ENCODE measurements around the gene WDFY2.

Gene WDFY2

GRCh38 chr13:51811920-51812451, 227.7 kb downstream of the WDFY2 start:
- no peaks in the 10 kb centered on the region for H3K27me3 ChIP-seq (ENCODE audit: insufficient read depth, insufficient read length)
- DNase-seq (ENCODE audit: low read depth, low spot score), result no peak
- H3K4me1 ChIP-seq (ENCODE audit: insufficient read depth, insufficient read length), result no peaks in the 10 kb centered on the region
- no peaks in the 10 kb centered on the region for H3K9me3 ChIP-seq (ENCODE audit: insufficient read depth, low read length)
- no peak for TF ChIP-seq SUZ12 (IDR thresholded peaks at IDR 0.05; ENCODE audit: extremely low read depth, insufficient read depth, insufficient read length)
- no peak for TF ChIP-seq ZNF274 (IDR thresholded peaks at IDR 0.05; ENCODE audit: low read depth, low read length)
- TF ChIP-seq YY1 (IDR thresholded peaks at IDR 0.05; ENCODE audit: insufficient read depth, insufficient read length), result no peak
- H3K36me3 ChIP-seq (ENCODE audit: insufficient read depth, insufficient read length, low read length), result no peaks in the 10 kb centered on the region
- no peak overlapping the region for H3K9ac ChIP-seq (ENCODE audit: insufficient read length, low read depth)
- H3K4me3 ChIP-seq (ENCODE audit: insufficient read length, low read depth), result no peak overlapping the region

- no peak overlapping the region for H3K9ac ChIP-seq (ENCODE audit: insufficient read length, low read depth)
- no peaks in the 10 kb centered on the region for H3K27me3 ChIP-seq (ENCODE audit: insufficient read depth, insufficient read length)
- no peaks in the 10 kb centered on the region for H3K9me3 ChIP-seq (ENCODE audit: insufficient read depth, low read length)
- no peak overlapping the region for H3K4me3 ChIP-seq (ENCODE audit: insufficient read length, low read depth)
- H3K36me3 ChIP-seq (ENCODE audit: insufficient read depth, insufficient read length, low read length), result no peaks in the 10 kb centered on the region
- no peaks in the 10 kb centered on the region for H3K4me1 ChIP-seq (ENCODE audit: insufficient read depth, insufficient read length)
- TF ChIP-seq ZNF274 (IDR thresholded peaks at IDR 0.05; ENCODE audit: low read depth, low read length) (no peak), YY1 (IDR thresholded peaks at IDR 0.05; ENCODE audit: insufficient read depth, insufficient read length) (no peak), SUZ12 (IDR thresholded peaks at IDR 0.05; ENCODE audit: extremely low read depth, insufficient read depth, insufficient read length) (no peak)
- no peak for DNase-seq (ENCODE audit: low read depth, low spot score)
Observed at GRCh38 chr13:51814071-51814470, 229.8 kb downstream of the WDFY2 start.

- Histone ChIP-seq H3K9me3 (ENCODE audit: insufficient read depth, low read length) (no peaks in the 10 kb centered on the region), H3K36me3 (ENCODE audit: insufficient read depth, insufficient read length, low read length) (no peaks in the 10 kb centered on the region), H3K9ac (ENCODE audit: insufficient read length, low read depth) (no peak overlapping the region), H3K4me1 (ENCODE audit: insufficient read depth, insufficient read length) (no peaks in the 10 kb centered on the region), H3K27me3 (ENCODE audit: insufficient read depth, insufficient read length) (no peaks in the 10 kb centered on the region), H3K4me3 (ENCODE audit: insufficient read length, low read depth) (no peak overlapping the region)
- DNase-seq (ENCODE audit: low read depth, low spot score), result peak; percentile 52
- TF ChIP-seq ZNF274 (IDR thresholded peaks at IDR 0.05; ENCODE audit: low read depth, low read length) (no peak), YY1 (IDR thresholded peaks at IDR 0.05; ENCODE audit: insufficient read depth, insufficient read length) (no peak), SUZ12 (IDR thresholded peaks at IDR 0.05; ENCODE audit: extremely low read depth, insufficient read depth, insufficient read length) (no peak)
Observed at GRCh38 chr13:51814825-51815650, 230.8 kb downstream of the WDFY2 start.

- no peak for DNase-seq (ENCODE audit: low read depth, low spot score)
- H3K9ac ChIP-seq (ENCODE audit: insufficient read length, low read depth), result no peak overlapping the region
- H3K4me3 ChIP-seq (ENCODE audit: insufficient read length, low read depth), result no peak overlapping the region
- no peaks in the 10 kb centered on the region for H3K36me3 ChIP-seq (ENCODE audit: insufficient read depth, insufficient read length, low read length)
- no peaks in the 10 kb centered on the region for H3K9me3 ChIP-seq (ENCODE audit: insufficient read depth, low read length)
- no peaks in the 10 kb centered on the region for H3K4me1 ChIP-seq (ENCODE audit: insufficient read depth, insufficient read length)
- H3K27me3 ChIP-seq (ENCODE audit: insufficient read depth, insufficient read length), result no peaks in the 10 kb centered on the region
- TF ChIP-seq SUZ12 (IDR thresholded peaks at IDR 0.05; ENCODE audit: extremely low read depth, insufficient read depth, insufficient read length) (no peak), YY1 (IDR thresholded peaks at IDR 0.05; ENCODE audit: insufficient read depth, insufficient read length) (no peak)
Observed at GRCh38 chr13:51815848-51816247, 231.6 kb downstream of the WDFY2 start.

- Histone ChIP-seq H3K36me3 (ENCODE audit: insufficient read depth, insufficient read length, low read length) (no peaks in the 10 kb centered on the region), H3K9ac (ENCODE audit: insufficient read length, low read depth) (no peak overlapping the region), H3K27me3 (ENCODE audit: insufficient read depth, insufficient read length) (no peaks in the 10 kb centered on the region), H3K9me3 (ENCODE audit: insufficient read depth, low read length) (no peaks in the 10 kb centered on the region), H3K4me3 (ENCODE audit: insufficient read length, low read depth) (no peak overlapping the region), H3K4me1 (ENCODE audit: insufficient read depth, insufficient read length) (no peaks in the 10 kb centered on the region)
- no peak for DNase-seq (ENCODE audit: low read depth, low spot score)
- no peak for TF ChIP-seq YY1 (IDR thresholded peaks at IDR 0.05; ENCODE audit: insufficient read depth, insufficient read length)
- TF ChIP-seq ZNF274 (IDR thresholded peaks at IDR 0.05; ENCODE audit: low read depth, low read length), result no peak
- TF ChIP-seq SUZ12 (IDR thresholded peaks at IDR 0.05; ENCODE audit: extremely low read depth, insufficient read depth, insufficient read length), result no peak
Observed at GRCh38 chr13:51816604-51817249, 232.5 kb downstream of the WDFY2 start.
